ENCODE data around the gene SF1. TPM values are rescaled to one million over a fixed set of nuclear protein-coding genes. Genes with fewer than 3 reads are reported as not detected.
A peak's percentile ranks its signal among the peaks of the same experiment; 100 is the strongest.

Gene SF1
- total RNA-seq, 1 donor: 114 TPM

DNA sequence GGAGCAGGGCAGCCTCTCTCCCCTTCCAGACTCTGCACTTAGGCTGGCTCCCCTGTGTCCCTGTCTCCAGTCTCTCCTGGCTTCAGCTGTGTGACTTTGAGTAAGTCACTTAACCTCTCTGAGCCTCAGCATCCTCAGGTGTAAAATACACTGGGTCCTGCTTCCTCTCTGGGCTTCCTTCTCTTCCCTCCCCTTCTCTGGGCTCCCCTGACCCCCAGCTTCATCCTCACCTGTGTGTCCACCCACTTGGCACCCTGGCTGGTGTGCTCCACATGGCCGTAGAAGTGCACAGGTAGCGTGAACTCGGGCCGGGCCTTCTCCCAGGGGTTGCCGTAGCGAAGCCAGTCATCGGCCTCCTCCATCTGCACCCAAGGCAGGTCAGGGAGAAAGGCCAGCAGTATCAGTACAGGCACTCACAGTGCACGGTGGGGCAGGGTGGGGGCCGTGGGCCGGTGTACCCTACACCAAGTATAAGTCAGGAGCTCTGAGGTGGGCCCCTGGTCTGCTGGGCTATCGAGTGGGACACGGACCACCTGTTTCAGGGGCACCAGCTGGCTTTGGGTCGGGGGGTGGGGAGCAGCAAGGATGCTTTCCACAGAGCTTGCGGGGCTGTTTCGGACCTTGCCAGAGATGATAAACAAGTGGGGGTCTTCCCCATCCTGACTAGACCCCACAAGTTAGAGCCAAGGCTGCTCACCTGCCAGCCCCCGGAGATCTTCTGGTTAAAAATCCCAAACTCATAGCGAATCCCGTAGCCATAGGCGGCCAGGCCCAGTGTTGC, 20.6 kb downstream of the SF1 start:
- peak; percentile 21 for DNase-seq (ENCODE audit: insufficient read length, low spot score, missing footprints)
- H3K4me1 ChIP-seq (ENCODE audit: insufficient read depth, low read length): peaks cover 9% of the 10 kb centered on the region
- H3K4me2 ChIP-seq (ENCODE audit: insufficient read depth, low read length): no peak overlapping the region
- peaks cover 2% of the 10 kb centered on the region for H4K20me1 ChIP-seq (ENCODE audit: insufficient read depth, low read length)
- H2AFZ ChIP-seq (ENCODE audit: low read length): no peak overlapping the region
- no peaks in the 10 kb centered on the region for H3K9me3 ChIP-seq (ENCODE audit: low read depth, low read length)
- H3K4me3 ChIP-seq (ENCODE audit: insufficient read depth, low read length): no peak overlapping the region
- TF ChIP-seq, protein P1, sequence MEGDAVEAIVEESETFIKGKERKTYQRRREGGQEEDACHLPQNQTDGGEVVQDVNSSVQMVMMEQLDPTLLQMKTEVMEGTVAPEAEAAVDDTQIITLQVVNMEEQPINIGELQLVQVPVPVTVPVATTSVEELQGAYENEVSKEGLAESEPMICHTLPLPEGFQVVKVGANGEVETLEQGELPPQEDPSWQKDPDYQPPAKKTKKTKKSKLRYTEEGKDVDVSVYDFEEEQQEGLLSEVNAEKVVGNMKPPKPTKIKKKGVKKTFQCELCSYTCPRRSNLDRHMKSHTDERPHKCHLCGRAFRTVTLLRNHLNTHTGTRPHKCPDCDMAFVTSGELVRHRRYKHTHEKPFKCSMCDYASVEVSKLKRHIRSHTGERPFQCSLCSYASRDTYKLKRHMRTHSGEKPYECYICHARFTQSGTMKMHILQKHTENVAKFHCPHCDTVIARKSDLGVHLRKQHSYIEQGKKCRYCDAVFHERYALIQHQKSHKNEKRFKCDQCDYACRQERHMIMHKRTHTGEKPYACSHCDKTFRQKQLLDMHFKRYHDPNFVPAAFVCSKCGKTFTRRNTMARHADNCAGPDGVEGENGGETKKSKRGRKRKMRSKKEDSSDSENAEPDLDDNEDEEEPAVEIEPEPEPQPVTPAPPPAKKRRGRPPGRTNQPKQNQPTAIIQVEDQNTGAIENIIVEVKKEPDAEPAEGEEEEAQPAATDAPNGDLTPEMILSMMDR (IDR thresholded peaks at IDR 0.05; ENCODE audit: extremely low read depth, low read depth, low read length): no peak
- no peaks in the 10 kb centered on the region for H3K79me2 ChIP-seq (ENCODE audit: insufficient read depth, low read length)
- no peak overlapping the region for H3K27ac ChIP-seq (ENCODE audit: low read depth, low read length)
- no peaks in the 10 kb centered on the region for H3K27me3 ChIP-seq (ENCODE audit: insufficient read depth, low read length)
- H3K36me3 ChIP-seq (ENCODE audit: insufficient read depth, low read length): peaks cover 8% of the 10 kb centered on the region

- peak; percentile 84 for DNase-seq (ENCODE audit: insufficient read length, low spot score, missing footprints)
- Histone ChIP-seq H3K4me1 (ENCODE audit: insufficient read depth, low read length) (peaks cover 7% of the 10 kb centered on the region), H3K4me2 (ENCODE audit: insufficient read depth, low read length) (no peak overlapping the region), H3K27ac (ENCODE audit: low read depth, low read length) (no peak overlapping the region), H3K4me3 (ENCODE audit: insufficient read depth, low read length) (no peak overlapping the region), H2AFZ (ENCODE audit: low read length) (no peak overlapping the region), H3K27me3 (ENCODE audit: insufficient read depth, low read length) (no peaks in the 10 kb centered on the region), H3K9me3 (ENCODE audit: low read depth, low read length) (no peaks in the 10 kb centered on the region), H3K79me2 (ENCODE audit: insufficient read depth, low read length) (no peaks in the 10 kb centered on the region), H3K36me3 (ENCODE audit: insufficient read depth, low read length) (no peaks in the 10 kb centered on the region), H4K20me1 (ENCODE audit: insufficient read depth, low read length) (no peaks in the 10 kb centered on the region)
- TF ChIP-seq, protein P1 (IDR thresholded peaks at IDR 0.05; ENCODE audit: extremely low read depth, low read depth, low read length): no peak
These were observed 22.5 kb downstream of the SF1 start for GRCh38 chr11:64755681-64756361.

DNA sequence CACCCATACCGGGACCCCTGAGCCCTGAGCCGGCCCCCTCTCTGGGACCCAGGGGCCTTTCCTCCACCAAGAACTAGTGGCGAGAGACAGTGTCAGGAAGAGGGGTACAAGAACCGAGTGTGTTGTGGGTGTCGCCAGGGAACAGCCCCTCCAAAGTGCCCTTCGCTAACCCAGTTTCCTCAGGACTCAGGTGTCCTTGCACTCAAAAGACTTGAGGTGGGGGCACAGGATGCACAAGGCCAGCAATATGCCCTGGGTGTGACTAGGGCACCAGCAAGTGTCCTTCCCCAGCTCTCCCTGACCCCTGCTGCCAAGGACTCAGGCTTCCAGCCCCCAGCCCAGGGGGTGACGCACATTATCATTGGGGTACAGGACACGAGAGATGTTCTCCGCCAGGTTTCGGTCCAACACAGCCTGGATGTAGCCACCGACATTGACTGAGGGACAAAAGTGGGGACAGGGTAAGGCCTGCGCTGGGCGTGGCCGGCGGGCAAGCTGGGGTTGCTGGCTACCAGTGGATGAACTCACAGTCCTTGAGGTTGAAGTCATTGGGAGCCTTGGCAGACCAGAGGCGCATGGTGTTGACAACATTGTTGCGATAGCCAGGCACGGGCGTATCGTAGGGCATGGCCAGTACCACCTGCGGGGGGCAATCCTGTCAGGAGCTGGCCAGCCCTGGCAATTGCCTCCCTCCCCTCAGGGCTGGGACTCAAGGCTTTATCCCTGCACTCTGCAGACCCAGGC, 23.3 kb downstream of the SF1 start:
- no peaks in the 10 kb centered on the region for H3K9me3 ChIP-seq (ENCODE audit: low read depth, low read length)
- H4K20me1 ChIP-seq (ENCODE audit: insufficient read depth, low read length): no peaks in the 10 kb centered on the region

More for the DNA sequence above, 23.3 kb downstream of the SF1 start:
- no peak overlapping the region for H3K4me2 ChIP-seq (ENCODE audit: insufficient read depth, low read length)
- peaks cover 7% of the 10 kb centered on the region for H3K4me1 ChIP-seq (ENCODE audit: insufficient read depth, low read length)
- H3K27me3 ChIP-seq (ENCODE audit: insufficient read depth, low read length): no peaks in the 10 kb centered on the region
- peak; percentile 87 for DNase-seq (ENCODE audit: insufficient read length, low spot score, missing footprints)
- no peaks in the 10 kb centered on the region for H3K79me2 ChIP-seq (ENCODE audit: insufficient read depth, low read length)
- TF ChIP-seq, protein P1 (IDR thresholded peaks at IDR 0.05; ENCODE audit: extremely low read depth, low read depth, low read length): no peak
- H3K36me3 ChIP-seq (ENCODE audit: insufficient read depth, low read length): no peaks in the 10 kb centered on the region
- H3K4me3 ChIP-seq (ENCODE audit: insufficient read depth, low read length): no peak overlapping the region
- no peak overlapping the region for H2AFZ ChIP-seq (ENCODE audit: low read length)
- H3K27ac ChIP-seq (ENCODE audit: low read depth, low read length): no peak overlapping the region

Measured in osteoblast (primary cell).